Thyroid gland (tissue), 4 donors: ENCODE results near the gene ODAD4. TPM values are rescaled to one million over a fixed set of nuclear protein-coding genes. Genes with fewer than 3 reads are reported as not detected.
"Not testable (repeated sequence)": the region's sequence is repeated elsewhere in the genome, so short reads cannot be mapped to it uniquely, and the experiment has no call there.

Source experiments
- DNase-seq, 2 donors: peaks; one replicate each; pipeline ENCODE4 v3.0.0-alpha.2; 2019
- H3K27ac ChIP-seq, 3 donors: fragments of 200-600 bp; sonication (generic); 1 replicate in 2 of 3; 2 replicates in 1 of 3; pipeline ENCODE4 v1.5.1; 2016 to 2019; ENCODE audit warnings: mild to moderate bottlenecking in 1 of 3, moderate library complexity in 1 of 3
- H3K27me3 ChIP-seq: fragments of 200-600 bp; sonication (generic); one replicate; pipeline ENCODE4 v1.5.1; 2019
- H3K36me3 ChIP-seq, 2 donors: fragments of 200-600 bp; sonication (generic); one replicate each; pipeline ENCODE4 v1.5.1; 2016 to 2019
- H3K4me1 ChIP-seq, 2 donors: fragments of 200-600 bp; sonication (generic); one replicate each; pipeline ENCODE4 v1.5.1; 2017 to 2019
- H3K4me3 ChIP-seq, 3 donors: fragments of 200-600 bp; sonication (generic); replicated peaks in 1 of 3; 1 replicate in 2 of 3; 2 replicates in 1 of 3; pipeline ENCODE4 v1.5.1; 2016; ENCODE audit warnings: mild to moderate bottlenecking in 1 of 3
- H3K9me3 ChIP-seq: fragments of 200-600 bp; sonication (generic); one replicate; pipeline ENCODE4 v1.5.1; 2017
- CTCF ChIP-seq, 6 experiments: fragments of 200-600 bp in 3 of 6; fragments of 450-650 bp in 3 of 6; sonication (generic) in 3 of 6; IDR thresholded peaks; one replicate each; pipeline ENCODE4 v1.5.1; 2016 to 2019; ENCODE audit warnings: antibody characterized with exemption in 6 of 6, mild to moderate bottlenecking in 2 of 6, inconsistent platforms in 1 of 6, moderate library complexity in 1 of 6
- POLR2A ChIP-seq, 2 donors: fragments of 450-650 bp; IDR thresholded peaks; one replicate each; pipeline ENCODE4 v1.6.1; 2017; ENCODE audit warnings: antibody characterized with exemption in 2 of 2, mild to moderate bottlenecking in 2 of 2, moderate library complexity in 1 of 2
- WGBS, 2 donors: methylation state at CpG; one replicate each; pipeline ENCODE4 v1.1.5; 2017; 5-methylcytosine and 5-hydroxymethylcytosine counted together
- intact Hi-C: fragments of 100-400 bp; cut with DNase I; formaldehyde crosslinking; loops from one replicate; pipeline ENCODE4 v1.15.1; 2023
- total RNA-seq, 4 donors: library from RNA; depleted of rRNA; stranded (reverse); fragments of >200 nt; gene quantifications; one replicate each; pipeline ENCODE4 v1.2.3, GENCODE V29; 2016

Gene ODAD4
- total RNA-seq, 4 donors from 2014 or later: 3.0 to 8.2 (median 3.8) TPM

GRCh38 chr17:41928693-41929251, 1.6 kb upstream of the ODAD4 start:
- H3K4me1 ChIP-seq: peaks cover 16 to 20% of the 10 kb centered on the region in 2 donors
- no peaks in the 10 kb centered on the region for H3K9me3 ChIP-seq
- intact Hi-C loops: no loop called here
- no peaks in the 10 kb centered on the region for H3K27me3 ChIP-seq
- no peaks in the 10 kb centered on the region for H3K36me3 ChIP-seq
- H3K27ac ChIP-seq: no peak overlapping the region
- no peak for TF ChIP-seq CTCF (IDR thresholded peaks at IDR 0.05)
- no peak for TF ChIP-seq POLR2A (IDR thresholded peaks at IDR 0.05)
- 81% methylated on average over 6 of the region's 6 CpGs for WGBS, 2 donors
- DNase-seq: no peak
- no peak overlapping the region for H3K4me3 ChIP-seq

- H3K27me3 ChIP-seq, H3K36me3 ChIP-seq, H3K9me3 ChIP-seq, DNase-seq, intact Hi-C loops: not testable (repeated sequence)
- peak overlapping the region in 2 of 3 donors; percentile 71 to 81 for H3K27ac ChIP-seq
- H3K4me1 ChIP-seq: peaks cover 16 to 20% of the 10 kb centered on the region in 2 donors
- peak overlapping the region in 2 of 3 donors; percentile 33 to 40 for H3K4me3 ChIP-seq
- WGBS, 2 donors: 51 to 52% methylated on average over 18 of the region's 18 CpGs
Measured at GRCh38 chr17:41930833-41931156, 378 bp downstream of the ODAD4 start.

GRCh38 chr17:41931715-41932114, 1.3 kb downstream of the ODAD4 start:
- peaks cover 16 to 20% of the 10 kb centered on the region in 2 donors for H3K4me1 ChIP-seq
- 71 to 72% methylated on average over 4 of the region's 4 CpGs for WGBS, 2 donors
- intact Hi-C loops: not testable (repeated sequence)

GRCh38 chr17:41932816-41933389, 2.5 kb downstream of the ODAD4 start:
- H3K4me1 ChIP-seq: peaks cover 16 to 20% of the 10 kb centered on the region in 2 donors
- H3K9me3 ChIP-seq: no peaks in the 10 kb centered on the region
- TF ChIP-seq POLR2A (IDR thresholded peaks at IDR 0.05): no peak
- no peak for TF ChIP-seq CTCF (IDR thresholded peaks at IDR 0.05)
- intact Hi-C loops: no loop called here
- no peak overlapping the region for H3K4me3 ChIP-seq
- no peak for DNase-seq
- WGBS, 2 donors: 18% methylated on average over 2 of the region's 2 CpGs
- H3K36me3 ChIP-seq: peaks cover 0 to 5% of the 10 kb centered on the region in 2 donors
- H3K27ac ChIP-seq: peak overlapping the region; percentile 39 to 64 (median 45)
- no peaks in the 10 kb centered on the region for H3K27me3 ChIP-seq

More at GRCh38 chr17:41931715-41932114, 1.3 kb downstream of the ODAD4 start:
- H3K27ac ChIP-seq, DNase-seq, H3K36me3 ChIP-seq, H3K27me3 ChIP-seq, H3K9me3 ChIP-seq, H3K4me3 ChIP-seq: not testable (repeated sequence)

- intact Hi-C loops: no loop called here
- TF ChIP-seq POLR2A (IDR thresholded peaks at IDR 0.05): no peak
- no peak for TF ChIP-seq CTCF (IDR thresholded peaks at IDR 0.05)
- no peaks in the 10 kb centered on the region for H3K9me3 ChIP-seq
- H3K27me3 ChIP-seq: no peaks in the 10 kb centered on the region
- 95 to 100% methylated on average over 5 to 6 of the region's 6 CpGs for WGBS, 2 donors
- no peak overlapping the region for H3K4me3 ChIP-seq
- no peak for DNase-seq
- peaks cover 0 to 5% of the 10 kb centered on the region in 2 donors for H3K36me3 ChIP-seq
- peaks cover 8 to 12% of the 10 kb centered on the region in 2 donors for H3K4me1 ChIP-seq
- H3K27ac ChIP-seq: no peak overlapping the region
Measured at GRCh38 chr17:41935641-41936040, 5.2 kb downstream of the ODAD4 start.
